Hindlimb muscle (tissue), 1 donor: Measurements from ENCODE around the gene SEC24B. TPM values are rescaled to one million over a fixed set of nuclear protein-coding genes. Genes with fewer than 3 reads are reported as not detected.
"Not testable (repeated sequence)": the region's sequence is repeated elsewhere in the genome, so short reads cannot be mapped to it uniquely, and the experiment has no call there.

Experiments used
- DNase-seq: peaks from one replicate; pipeline ENCODE4 v3.0.0-alpha.2; 2013
- polyA plus RNA-seq: library from polyadenylated mRNA; unstranded; fragments of 120-200 nt; gene quantifications from one replicate; pipeline ENCODE4 v1.2.1, GENCODE V29; 2013; ENCODE audit not compliant: insufficient read length

SEC24B gene
- polyA plus RNA-seq, 1 donor: 27.9 TPM

- DNase-seq: no peak
Measured at GRCh38 chr4:109511414-109511813, 77.8 kb downstream of the SEC24B start.

GRCh38 chr4:109513368-109513767 is 79.8 kb downstream of the SEC24B start:
- DNase-seq: not testable (repeated sequence)

- DNase-seq: no peak
Measured at GRCh38 chr4:109532182-109532581, 98.6 kb downstream of the SEC24B start.

GRCh38 chr4:109545401-109545800 is 111.8 kb downstream of the SEC24B start:
- no peak for DNase-seq

GRCh38 chr4:109547394-109547793 is 113.8 kb downstream of the SEC24B start:
- no peak for DNase-seq

GRCh38 chr4:109548655-109549054 is 115.0 kb downstream of the SEC24B start:
- DNase-seq: no peak

- no peak for DNase-seq
Measured at GRCh38 chr4:109552237-109552636, 118.6 kb downstream of the SEC24B start.

- DNase-seq: no peak
Measured at GRCh38 chr4:109553130-109553529, 119.5 kb downstream of the SEC24B start.

GRCh38 chr4:109554971-109555370 is 121.4 kb downstream of the SEC24B start:
- no peak for DNase-seq

GRCh38 chr4:109557433-109557832 is 123.8 kb downstream of the SEC24B start:
- no peak for DNase-seq

GRCh38 chr4:109558095-109558494 is 124.5 kb downstream of the SEC24B start:
- not testable (repeated sequence) for DNase-seq

- peak; percentile 13 for DNase-seq
Measured at GRCh38 chr4:109559625-109559982, 126.0 kb downstream of the SEC24B start.

GRCh38 chr4:109559983-109560686 is 126.5 kb downstream of the SEC24B start, which contains the start of gene MCUB:
Gene MCUB, plus strand, starts transcription at chr4:109560246. Its CDS starts 92 bp downstream, at chr4:109560338.
- DNase-seq: peak; percentile 89

- peak; percentile 56 for DNase-seq
Measured at GRCh38 chr4:109560687-109561461, 127.3 kb downstream of the SEC24B start.

GRCh38 chr4:109562457-109563239 is 129.0 kb downstream of the SEC24B start:
- no peak for DNase-seq

- no peak for DNase-seq
Measured at GRCh38 chr4:109571494-109571893, 137.9 kb downstream of the SEC24B start.

- DNase-seq: no peak
Measured at GRCh38 chr4:109572154-109572553, 138.5 kb downstream of the SEC24B start.

- peak; percentile 19 for DNase-seq
Measured at GRCh38 chr4:109574443-109574850, 140.8 kb downstream of the SEC24B start.

GRCh38 chr4:109574931-109575804 is 141.6 kb downstream of the SEC24B start:
- DNase-seq: no peak

- DNase-seq: no peak
Measured at GRCh38 chr4:109576462-109576861, 142.8 kb downstream of the SEC24B start.

GRCh38 chr4:109578846-109579245 is 145.2 kb downstream of the SEC24B start:
- no peak for DNase-seq

GRCh38 chr4:109579997-109580396 is 146.4 kb downstream of the SEC24B start:
- DNase-seq: not testable (repeated sequence)
